Fibroblast of mammary gland (primary cell): ENCODE measurements around the gene S100A7.

Source experiments
- DNase-seq: peaks from one replicate; pipeline ENCODE4 v3.0.0-alpha.2; 2010; ENCODE audit warnings: low read depth
- H3K4me3 ChIP-seq: 2 replicates; pipeline ENCODE4 v1.5.1; 2011; ENCODE audit warnings: low read depth, mild to moderate bottlenecking, low read length, moderate library complexity; ENCODE audit not compliant: control insufficient read depth
- CTCF ChIP-seq: conservative IDR thresholded peaks from 2 replicates; pipeline ENCODE4 v1.5.1; 2011; ENCODE audit warnings: low read depth, low read length, inconsistent platforms; ENCODE audit not compliant: control insufficient read depth, insufficient read depth

The S100A7 gene

GRCh38 chr1:153432874-153433681 lies 27.4 kb downstream of the S100A7 start:
- no peak for DNase-seq

GRCh38 chr1:153431928-153432327 lies 28.5 kb downstream of the S100A7 start:
- no peak overlapping the region for H3K4me3 ChIP-seq
- TF ChIP-seq CTCF = no peak
- DNase-seq = no peak

More at GRCh38 chr1:153432874-153433681, 27.4 kb downstream of the S100A7 start:
- TF ChIP-seq CTCF = no peak
- H3K4me3 ChIP-seq = no peak overlapping the region

- no peak overlapping the region for H3K4me3 ChIP-seq
- DNase-seq = no peak
- TF ChIP-seq CTCF = no peak
Measured at GRCh38 chr1:153431427-153431826, 29.0 kb downstream of the S100A7 start.

- TF ChIP-seq CTCF = no peak
- DNase-seq = no peak
- no peak overlapping the region for H3K4me3 ChIP-seq
Measured at GRCh38 chr1:153431002-153431401, 29.4 kb downstream of the S100A7 start.

GRCh38 chr1:153430561-153430960 lies 29.9 kb downstream of the S100A7 start:
- DNase-seq = no peak
- H3K4me3 ChIP-seq = no peak overlapping the region
- no peak for TF ChIP-seq CTCF

- no peak overlapping the region for H3K4me3 ChIP-seq
- TF ChIP-seq CTCF = no peak
- no peak for DNase-seq
Measured at GRCh38 chr1:153430166-153430553, 30.3 kb downstream of the S100A7 start.
